ENCODE data around the gene MBIP.

GRCh38 chr14:36339816-36340215 is 19.4 kb upstream of the MBIP start:
- TF ChIP-seq CTCF (IDR thresholded peaks at IDR 0.05) (no peak), POLR2A (IDR thresholded peaks at IDR 0.05) (no peak)

Measured in right lobe of liver (tissue), 4 donors.